Measurements from ENCODE around the gene SBF2. TPM values are rescaled to one million over a fixed set of nuclear protein-coding genes. Genes with fewer than 3 reads are reported as not detected.

Gene SBF2
- total and polyA plus RNA-seq, 2 of the 13 experiments (the other 11 are each of a cell fraction or from before 2014, with no cell fraction given), result 24.0 to 45.8 TPM

GRCh38 chr11:9790703-9791102, 503.3 kb downstream of the SBF2 start (continued):
- TF ChIP-seq ZHX1 (CRISPR knock-in tag; IDR thresholded peaks at IDR 0.05; ENCODE audit: low read depth) (no peak), GTF3A (CRISPR knock-in tag; conservative IDR thresholded peaks at IDR 0.05) (no peak), SMYD3 (CRISPR knock-in tag; IDR thresholded peaks at IDR 0.05) (no peak), RORA (CRISPR knock-in tag; IDR thresholded peaks at IDR 0.05) (no peak)

- H3K4me1 ChIP-seq (ENCODE audit: insufficient read depth, low read length), result no peaks in the 10 kb centered on the region
- TF ChIP-seq PHF8 (CRISPR knock-in tag; IDR thresholded peaks at IDR 0.05) (no peak), ZNF547 (CRISPR knock-in tag; IDR thresholded peaks at IDR 0.05) (no peak), ZNF598 (CRISPR knock-in tag; IDR thresholded peaks at IDR 0.05; ENCODE audit: borderline replicate concordance) (no peak), IRX3 (CRISPR knock-in tag; IDR thresholded peaks at IDR 0.05; ENCODE audit: borderline replicate concordance, low read depth) (no peak), AKNA (CRISPR knock-in tag; IDR thresholded peaks at IDR 0.05; ENCODE audit: borderline replicate concordance) (no peak), ZBTB42 (CRISPR knock-in tag; IDR thresholded peaks at IDR 0.05) (no peak), ZKSCAN5 (CRISPR knock-in tag; IDR thresholded peaks at IDR 0.05) (no peak)
- H3K79me2 ChIP-seq (ENCODE audit: insufficient read depth, low read length), result no peaks in the 10 kb centered on the region
- no peak overlapping the region for H2AFZ ChIP-seq (ENCODE audit: low read length)
- FAIRE-seq (no peak), ATAC-seq (no peak), DNase-seq (ENCODE audit: low spot score) (no peak)
- H3K27ac ChIP-seq (ENCODE audit: extremely low read length, insufficient read depth, low read length), result no peak overlapping the region
- no peaks in the 10 kb centered on the region for H3K9me3 ChIP-seq (ENCODE audit: low read length)
- H3K4me2 ChIP-seq (ENCODE audit: low read depth, low read length), result no peak overlapping the region
- intact Hi-C loops (cut with micrococcal nuclease; ENCODE audit: unreplicated experiment) (no loop called here), in situ Hi-C loops (cut with HindIII; ENCODE audit: extremely low pct_ligation_motif_present, low pct_unique_long_range_greater_than_20kb) (no loop called here)
- ChIA-PET CTCF (ENCODE audit: low intra/inter-chr PET ratio, low total read pairs) (no interaction called here), POLR2A (no interaction called here)
- no peaks in the 10 kb centered on the region for H4K20me1 ChIP-seq (ENCODE audit: insufficient read depth, low read length)
- H3K9ac ChIP-seq (ENCODE audit: insufficient read depth, low read depth, low read length), result no peak overlapping the region
- BruUV-seq (replicated peaks), result no TSS peak
- H3K36me3 ChIP-seq (replicated peaks in 1 of 2; ENCODE audit: control insufficient read depth in 1 of 2, insufficient read depth in 2 of 2, low read length in 2 of 2), result peaks cover 16 to 39% of the 10 kb centered on the region in 2 experiments; a peak in 4 of 5 replicates
- WGBS (ENCODE audit: low lambda C conversion rate), result 96% methylated on average over 3 of the region's 3 CpGs
- no peak overlapping the region for H3K4me3 ChIP-seq (replicated peaks in 1 of 3; ENCODE audit: insufficient read depth in 1 of 3, low read depth in 2 of 3, low read length in 3 of 3)
- no peaks in the 10 kb centered on the region for H3K27me3 ChIP-seq (ENCODE audit: control insufficient read depth in 1 of 2, insufficient read depth in 2 of 2, low read length in 2 of 2)
Observed at GRCh38 chr11:9789910-9790309, 504.1 kb downstream of the SBF2 start.
